HepG2 (cell line): ENCODE data around the gene TBC1D22A. TPM values are rescaled to one million over a fixed set of nuclear protein-coding genes. Genes with fewer than 3 reads are reported as not detected.

ENCODE experiments used
- ATAC-seq: fragments of 200-7000 bp; cut with Tn5 transposase; 3 replicates; pipeline ENCODE4 v1.9.1; 2020; ENCODE audit warnings: mild to moderate bottlenecking, moderate library complexity
- BruUV-seq: library from RNA; stranded (reverse); fragments of 400-500 nt; replicated peaks from 2 replicates; lab custom pipeline; 2021; lab: Mats Ljungman, UMichigan
- CTCF ChIA-PET: fragments of 300-600 bp; formaldehyde crosslinking; extraction: SDS; loops from one replicate; lab custom pipeline; 2021; ENCODE audit warnings: low total read pairs, inconsistent platforms, low intra/inter-chr PET ratio; lab: Yijun Ruan, JAX
- POLR2A ChIA-PET: fragments of 350-600 bp; sonication (Branson Sonifier 250); formaldehyde crosslinking; loops from one replicate; lab custom pipeline; 2020; ENCODE audit warnings: antibody characterized with exemption, inconsistent platforms; lab: Yijun Ruan, JAX
- DNase-seq: peaks from one replicate; pipeline ENCODE4 v3.0.0-alpha.2; 2015; ENCODE audit warnings: low spot score
- FAIRE-seq: peaks from 3 replicates; lab custom pipeline; 2011; peaks lifted over from hg19 to GRCh38; lab: Jason Lieb, UNC
- H2AFZ ChIP-seq: one replicate; pipeline ENCODE4 v1.6.1; 2011; ENCODE audit warnings: low read length, inconsistent platforms
- H3K27ac ChIP-seq: fragments of 300-600 bp; 3 replicates; pipeline ENCODE4 v1.8.0; 2011; ENCODE audit warnings: mixed run types, mild to moderate bottlenecking, mixed read lengths, low read length, inconsistent platforms; ENCODE audit not compliant: insufficient read depth; ENCODE audit errors: extremely low read length
- H3K27me3 ChIP-seq, 2 experiments: fragments of 200-600 bp in 1 of 2; 2 replicates in 1 of 2; 3 replicates in 1 of 2; pipeline versions ENCODE4 v1.6.0 to v1.8.0; 2011; ENCODE audit warnings: low read length in 2 of 2, mild to moderate bottlenecking in 2 of 2, moderate library complexity in 2 of 2, inconsistent platforms in 1 of 2; ENCODE audit not compliant: insufficient read depth in 2 of 2, control insufficient read depth in 1 of 2
- H3K36me3 ChIP-seq, 2 experiments: fragments of 200-600 bp in 1 of 2; replicated peaks in 1 of 2; 2 replicates in 1 of 2; 3 replicates in 1 of 2; pipeline versions ENCODE4 v1.5.1 to v1.8.0; 2011; ENCODE audit warnings: low read length in 2 of 2, inconsistent platforms in 1 of 2; ENCODE audit not compliant: insufficient read depth in 2 of 2, control insufficient read depth in 1 of 2
- H3K4me1 ChIP-seq: 2 replicates; pipeline ENCODE4 v1.5.1; 2012; ENCODE audit warnings: low read length, inconsistent platforms; ENCODE audit not compliant: insufficient read depth
- H3K4me2 ChIP-seq: 2 replicates; pipeline ENCODE4 v1.6.0; 2011; ENCODE audit warnings: low read depth, low read length, inconsistent platforms
- H3K4me3 ChIP-seq, 3 experiments: fragments of 200-600 bp in 1 of 3; sonication (generic), shearing (Covaris generic) in 1 of 3; replicated peaks in 1 of 3; 2 replicates each; pipeline ENCODE4 v1.5.1; 2011 to 2016; ENCODE audit warnings: low read length in 3 of 3, inconsistent platforms in 2 of 3, low read depth in 2 of 3, mild to moderate bottlenecking in 2 of 3, control low read depth in 1 of 3, mixed read lengths in 1 of 3; ENCODE audit not compliant: insufficient read depth in 1 of 3
- H3K79me2 ChIP-seq: one replicate; pipeline ENCODE4 v1.6.1; 2011; ENCODE audit warnings: low read length, inconsistent platforms; ENCODE audit not compliant: insufficient read depth
- H3K9ac ChIP-seq: 2 replicates; pipeline ENCODE4 v1.6.0; 2011; ENCODE audit warnings: mild to moderate bottlenecking, low read depth, low read length, inconsistent platforms; ENCODE audit not compliant: insufficient read depth
- H3K9me3 ChIP-seq: 2 replicates; pipeline ENCODE4 v1.5.1; 2012; ENCODE audit warnings: mild to moderate bottlenecking, low read length
- H4K20me1 ChIP-seq: 2 replicates; pipeline ENCODE4 v1.6.0; 2011; ENCODE audit warnings: inconsistent platforms, mild to moderate bottlenecking, low read length, moderate library complexity; ENCODE audit not compliant: insufficient read depth
- DPF2 ChIP-seq: sonication (generic); formaldehyde crosslinking; IDR thresholded peaks from 2 replicates; pipeline ENCODE4 v1.4.0; 2020; ENCODE audit warnings: mild to moderate bottlenecking, low read depth, missing genetic modification reagents, borderline replicate concordance
- KLF11 ChIP-seq: IDR thresholded peaks from 2 replicates; pipeline ENCODE4 v1.6.1; 2016; ENCODE audit warnings: missing compliant biosample characterization
- NR2F6 ChIP-seq, 2 experiments: IDR thresholded peaks; 2 replicates each; pipeline ENCODE4 v1.6.1; 2016; ENCODE audit warnings: antibody characterized with exemption in 1 of 2, mild to moderate bottlenecking in 1 of 2
- POGZ ChIP-seq: sonication (generic); formaldehyde crosslinking; IDR thresholded peaks from 2 replicates; pipeline ENCODE4 v1.4.0; 2020; ENCODE audit warnings: mild to moderate bottlenecking, missing genetic modification reagents
- RXRB ChIP-seq: IDR thresholded peaks from 2 replicates; pipeline ENCODE4 v1.6.1; 2016; ENCODE audit warnings: borderline replicate concordance, missing genetic modification reagents, missing compliant biosample characterization
- SOX6 ChIP-seq, 2 experiments: fragments of 450-650 bp in 1 of 2; sonication (generic) in 1 of 2; formaldehyde crosslinking in 1 of 2; IDR thresholded peaks; 2 replicates each; pipeline versions ENCODE4 v1.4.0 to v1.6.1; 2017 to 2020; ENCODE audit warnings: antibody characterized with exemption in 1 of 2, mild to moderate bottlenecking in 1 of 2, missing genetic modification reagents in 1 of 2
- TAF1 ChIP-seq: sonication (generic); formaldehyde crosslinking; IDR thresholded peaks from 2 replicates; pipeline ENCODE4 v1.4.0; 2020; ENCODE audit warnings: missing genetic modification reagents
- TEAD3 ChIP-seq: optimal IDR thresholded peaks from 2 replicates; pipeline ENCODE3; 2016; ENCODE audit warnings: borderline replicate concordance
- ZNF446 ChIP-seq: sonication (generic); formaldehyde crosslinking; IDR thresholded peaks from 2 replicates; pipeline ENCODE4 v1.5.0; 2020; ENCODE audit warnings: mild to moderate bottlenecking, missing genetic modification reagents
- ZNF572 ChIP-seq: sonication (generic); formaldehyde crosslinking; IDR thresholded peaks from 2 replicates; pipeline ENCODE4 v1.5.1; 2020; ENCODE audit warnings: mild to moderate bottlenecking, missing genetic modification reagents
- ZNF615 ChIP-seq: sonication (generic); formaldehyde crosslinking; IDR thresholded peaks from 2 replicates; pipeline ENCODE4 v1.5.0; 2020; ENCODE audit warnings: mild to moderate bottlenecking, missing genetic modification reagents, borderline replicate concordance
- WGBS: methylation state at CpG from one replicate; pipeline ENCODE4 v1.1.6; 2017; ENCODE audit warnings: low lambda C conversion rate; 5-methylcytosine and 5-hydroxymethylcytosine counted together
- in situ Hi-C: cut with HindIII; loops from 2 replicates; pipeline ENCODE4 v1.10.0; 2017; ENCODE audit warnings: low pct_unique_long_range_greater_than_20kb; ENCODE audit not compliant: extremely low pct_ligation_motif_present
- intact Hi-C: fragments of 100-400 bp; cut with micrococcal nuclease; formaldehyde crosslinking; loops from one replicate; pipeline ENCODE4 v1.10.0; 2022; ENCODE audit not compliant: unreplicated experiment
- polyA plus RNA-seq, 8 experiments: library from polyadenylated mRNA; depleted of rRNA in 3 of 8; stranded (reverse) in 7 of 8; unstranded in 1 of 8; fragments of >200 nt; fragmentation: Illumina TruSeq in 4 of 8; extraction: Trizol in 4 of 8; gene quantifications; 2 replicates each; pipeline versions ENCODE4 v1.2.1 to v1.2.3, GENCODE V29; 2011 to 2016; ENCODE audit warnings: low read depth in 4 of 8, missing spikeins in 1 of 8, mixed read lengths in 1 of 8; ENCODE audit not compliant: insufficient read depth in 1 of 8
- total RNA-seq, 5 experiments: library from RNA; depleted of rRNA; stranded (reverse); fragments of >200 nt; fragmentation: Illumina TruSeq; extraction: Trizol; gene quantifications; 2 replicates each; pipeline ENCODE4 v1.2.3, GENCODE V29; 2016; ENCODE audit warnings: low read depth in 1 of 5
- TF ChIP-seq, protein P1 (sequence below): sonication (generic); formaldehyde crosslinking; IDR thresholded peaks from 2 replicates; pipeline ENCODE4 v1.4.0; 2020; ENCODE audit warnings: missing genetic modification reagents
- TF ChIP-seq, protein P2 (sequence below): sonication (generic); formaldehyde crosslinking; IDR thresholded peaks from 2 replicates; pipeline ENCODE4 v1.8.1; 2023; ENCODE audit warnings: missing genetic modification reagents, mild to moderate bottlenecking, borderline replicate concordance
- TF ChIP-seq, protein P3 (sequence below): sonication (generic); formaldehyde crosslinking; IDR thresholded peaks from 2 replicates; pipeline ENCODE4 v1.5.0; 2020; ENCODE audit warnings: mild to moderate bottlenecking, missing genetic modification reagents
- TF ChIP-seq, protein P4 (sequence below): sonication (generic); formaldehyde crosslinking; IDR thresholded peaks from 2 replicates; pipeline ENCODE4 v1.5.0; 2020; ENCODE audit warnings: mild to moderate bottlenecking, missing genetic modification reagents, moderate library complexity

The TBC1D22A gene
- total and polyA plus RNA-seq, 2 of the 13 experiments (the other 11 are each of a cell fraction or from before 2014, with no cell fraction given): 17.3 to 18.0 TPM

DNA sequence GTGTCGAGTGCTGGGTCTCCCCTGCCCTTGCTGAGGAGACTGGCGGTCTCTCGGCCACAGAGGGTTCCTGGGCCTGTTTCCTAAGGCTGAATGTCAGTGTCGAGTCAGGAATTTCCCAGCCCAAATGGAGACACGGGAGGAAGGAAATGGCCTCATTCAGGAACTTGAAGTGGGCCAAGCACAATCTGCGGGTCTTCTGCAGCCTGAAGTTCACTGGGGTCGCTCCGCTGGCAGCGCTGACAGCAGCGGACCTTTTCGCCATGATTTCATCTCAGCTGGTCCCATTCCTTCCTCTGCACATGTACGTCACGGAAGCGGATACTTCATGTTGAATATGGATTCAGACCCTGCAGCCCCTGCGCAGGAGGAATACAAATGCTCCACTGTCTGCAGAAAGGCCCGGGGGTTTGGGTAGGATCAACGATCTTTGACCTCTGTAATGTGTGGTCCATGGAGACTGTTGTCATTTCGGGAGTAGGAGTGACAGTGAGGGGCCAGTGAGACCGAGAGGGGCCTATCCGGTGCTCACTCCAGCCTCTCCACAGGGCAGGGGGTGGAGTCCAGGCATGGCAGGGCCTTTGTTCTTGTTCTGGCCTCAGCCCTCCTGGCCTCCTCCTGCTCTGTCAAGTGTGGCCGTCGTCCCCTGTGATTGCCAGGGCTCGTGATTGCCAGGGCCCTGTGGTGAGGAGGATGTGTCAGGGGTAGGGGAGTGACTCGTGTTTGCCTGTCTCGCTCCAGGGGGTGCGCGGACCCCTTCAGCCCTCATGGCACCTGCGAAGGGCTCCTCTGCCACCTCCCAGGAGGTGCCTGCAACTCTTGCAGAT lies 402.3 kb downstream of the TBC1D22A start:
- FAIRE-seq (peak; percentile 75), DNase-seq (peak; percentile 71), ATAC-seq (peak; percentile 89)
- ChIA-PET CTCF (no interaction called here), POLR2A (no interaction called here)
- H3K36me3 ChIP-seq: peaks cover 1 to 4% of the 10 kb centered on the region in 2 experiments; a peak in 4 of 5 replicates
- H3K4me2 ChIP-seq: peak overlapping the region; percentile 25; the same call in 1 of the 2 replicates
- no TSS peak for BruUV-seq
- intact Hi-C loops (no loop called here), in situ Hi-C loops (no loop called here)
- no peaks in the 10 kb centered on the region for H3K27me3 ChIP-seq
- H3K9me3 ChIP-seq: no peaks in the 10 kb centered on the region
- H3K4me1 ChIP-seq: peaks cover 36% of the 10 kb centered on the region
- H3K4me3 ChIP-seq: no peak overlapping the region
- H2AFZ ChIP-seq: no peak overlapping the region
- H4K20me1 ChIP-seq: peaks cover 3% of the 10 kb centered on the region; the same call in 1 of the 2 replicates
- WGBS: 69% methylated on average over 18 of the region's 28 CpGs
- H3K27ac ChIP-seq: peak overlapping the region; percentile 46
- H3K9ac ChIP-seq: no peak overlapping the region
- no peaks in the 10 kb centered on the region for H3K79me2 ChIP-seq
- TF ChIP-seq SOX6 (IDR thresholded peaks at IDR 0.05) (no peak), SOX6 (CRISPR knock-in tag; IDR thresholded peaks at IDR 0.05) (peak; percentile 71), TEAD3 (CRISPR knock-in tag) (no peak), KLF11 (no peak), POGZ (peak; percentile 47; the same call in 1 of the 2 replicates), TAF1 (CRISPR knock-in tag) (no peak), NR2F6 (IDR thresholded peaks at IDR 0.05) (peak; percentile 54), NR2F6 (CRISPR knock-in tag; IDR thresholded peaks at IDR 0.05) (peak; percentile 42), RXRB (no peak), ZNF615 (CRISPR knock-in tag) (no peak), DPF2 (CRISPR knock-in tag) (no peak), ZNF572 (CRISPR knock-in tag) (no peak), ZNF446 (CRISPR knock-in tag) (no peak)
- TF ChIP-seq, protein P1, sequence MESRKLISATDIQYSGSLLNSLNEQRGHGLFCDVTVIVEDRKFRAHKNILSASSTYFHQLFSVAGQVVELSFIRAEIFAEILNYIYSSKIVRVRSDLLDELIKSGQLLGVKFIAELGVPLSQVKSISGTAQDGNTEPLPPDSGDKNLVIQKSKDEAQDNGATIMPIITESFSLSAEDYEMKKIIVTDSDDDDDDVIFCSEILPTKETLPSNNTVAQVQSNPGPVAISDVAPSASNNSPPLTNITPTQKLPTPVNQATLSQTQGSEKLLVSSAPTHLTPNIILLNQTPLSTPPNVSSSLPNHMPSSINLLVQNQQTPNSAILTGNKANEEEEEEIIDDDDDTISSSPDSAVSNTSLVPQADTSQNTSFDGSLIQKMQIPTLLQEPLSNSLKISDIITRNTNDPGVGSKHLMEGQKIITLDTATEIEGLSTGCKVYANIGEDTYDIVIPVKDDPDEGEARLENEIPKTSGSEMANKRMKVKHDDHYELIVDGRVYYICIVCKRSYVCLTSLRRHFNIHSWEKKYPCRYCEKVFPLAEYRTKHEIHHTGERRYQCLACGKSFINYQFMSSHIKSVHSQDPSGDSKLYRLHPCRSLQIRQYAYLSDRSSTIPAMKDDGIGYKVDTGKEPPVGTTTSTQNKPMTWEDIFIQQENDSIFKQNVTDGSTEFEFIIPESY (CRISPR knock-in tag): peak; percentile 96
- TF ChIP-seq, protein P2, sequence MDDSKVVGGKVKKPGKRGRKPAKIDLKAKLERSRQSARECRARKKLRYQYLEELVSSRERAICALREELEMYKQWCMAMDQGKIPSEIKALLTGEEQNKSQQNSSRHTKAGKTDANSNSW (CRISPR knock-in tag): no peak
- TF ChIP-seq, protein P3, sequence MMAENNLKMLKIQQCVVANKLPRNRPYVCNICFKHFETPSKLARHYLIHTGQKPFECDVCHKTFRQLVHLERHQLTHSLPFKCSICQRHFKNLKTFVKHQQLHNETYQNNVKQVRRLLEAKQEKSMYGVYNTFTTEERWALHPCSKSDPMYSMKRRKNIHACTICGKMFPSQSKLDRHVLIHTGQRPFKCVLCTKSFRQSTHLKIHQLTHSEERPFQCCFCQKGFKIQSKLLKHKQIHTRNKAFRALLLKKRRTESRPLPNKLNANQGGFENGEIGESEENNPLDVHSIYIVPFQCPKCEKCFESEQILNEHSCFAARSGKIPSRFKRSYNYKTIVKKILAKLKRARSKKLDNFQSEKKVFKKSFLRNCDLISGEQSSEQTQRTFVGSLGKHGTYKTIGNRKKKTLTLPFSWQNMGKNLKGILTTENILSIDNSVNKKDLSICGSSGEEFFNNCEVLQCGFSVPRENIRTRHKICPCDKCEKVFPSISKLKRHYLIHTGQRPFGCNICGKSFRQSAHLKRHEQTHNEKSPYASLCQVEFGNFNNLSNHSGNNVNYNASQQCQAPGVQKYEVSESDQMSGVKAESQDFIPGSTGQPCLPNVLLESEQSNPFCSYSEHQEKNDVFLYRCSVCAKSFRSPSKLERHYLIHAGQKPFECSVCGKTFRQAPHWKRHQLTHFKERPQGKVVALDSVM: peak; percentile 95
- TF ChIP-seq, protein P4, sequence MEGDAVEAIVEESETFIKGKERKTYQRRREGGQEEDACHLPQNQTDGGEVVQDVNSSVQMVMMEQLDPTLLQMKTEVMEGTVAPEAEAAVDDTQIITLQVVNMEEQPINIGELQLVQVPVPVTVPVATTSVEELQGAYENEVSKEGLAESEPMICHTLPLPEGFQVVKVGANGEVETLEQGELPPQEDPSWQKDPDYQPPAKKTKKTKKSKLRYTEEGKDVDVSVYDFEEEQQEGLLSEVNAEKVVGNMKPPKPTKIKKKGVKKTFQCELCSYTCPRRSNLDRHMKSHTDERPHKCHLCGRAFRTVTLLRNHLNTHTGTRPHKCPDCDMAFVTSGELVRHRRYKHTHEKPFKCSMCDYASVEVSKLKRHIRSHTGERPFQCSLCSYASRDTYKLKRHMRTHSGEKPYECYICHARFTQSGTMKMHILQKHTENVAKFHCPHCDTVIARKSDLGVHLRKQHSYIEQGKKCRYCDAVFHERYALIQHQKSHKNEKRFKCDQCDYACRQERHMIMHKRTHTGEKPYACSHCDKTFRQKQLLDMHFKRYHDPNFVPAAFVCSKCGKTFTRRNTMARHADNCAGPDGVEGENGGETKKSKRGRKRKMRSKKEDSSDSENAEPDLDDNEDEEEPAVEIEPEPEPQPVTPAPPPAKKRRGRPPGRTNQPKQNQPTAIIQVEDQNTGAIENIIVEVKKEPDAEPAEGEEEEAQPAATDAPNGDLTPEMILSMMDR (CRISPR knock-in tag): 0 out of 2 replicates have a peak, but pooled peaks have one; percentile 14
